ENCODE results near the gene SHMT2.

DNA sequence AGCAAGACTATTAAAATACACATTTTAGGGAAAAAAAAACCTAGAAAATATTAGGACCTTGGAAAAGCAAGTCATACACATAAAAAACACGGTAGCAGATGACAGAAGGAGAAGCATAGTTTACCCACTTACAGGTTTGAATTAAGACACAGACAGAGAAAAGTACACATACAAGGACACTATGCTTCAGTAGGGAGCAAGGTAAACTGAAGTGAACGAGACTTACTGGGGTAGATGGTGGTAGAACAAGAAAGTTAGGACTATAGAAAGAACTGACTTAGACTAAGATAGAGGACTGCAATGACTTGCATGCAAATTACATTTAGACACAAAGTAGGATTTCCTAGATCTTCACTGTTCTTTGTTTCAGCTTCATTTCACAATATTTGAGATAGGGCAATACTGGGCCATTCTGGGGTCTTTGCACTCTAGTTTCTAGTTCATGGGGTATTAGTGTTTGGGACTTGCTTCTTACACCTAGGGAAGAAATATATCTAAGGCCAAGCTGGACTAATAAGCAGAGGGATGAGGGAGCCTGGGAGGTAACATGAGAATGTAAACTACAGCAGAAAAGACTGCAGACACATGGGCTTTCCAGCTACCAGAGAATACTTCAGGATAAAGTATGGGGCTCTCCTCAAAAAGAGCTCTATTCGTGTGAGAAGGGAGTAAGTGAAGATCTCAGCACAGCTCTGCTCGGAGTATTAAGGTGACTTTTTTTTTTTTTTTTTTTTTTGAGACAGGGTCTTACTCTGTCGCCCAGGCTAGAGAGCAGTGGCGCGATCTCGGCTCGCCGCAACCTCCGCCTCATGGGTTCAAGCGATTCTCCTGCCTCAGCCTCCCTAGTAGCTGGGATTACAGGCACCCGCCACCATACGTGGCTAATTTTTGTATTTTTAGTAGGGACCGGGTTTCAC is 49.2 kb downstream of the SHMT2 start:
- TF ChIP-seq POLR2A (IDR thresholded peaks at IDR 0.05), result no peak
- TF ChIP-seq, protein P1, sequence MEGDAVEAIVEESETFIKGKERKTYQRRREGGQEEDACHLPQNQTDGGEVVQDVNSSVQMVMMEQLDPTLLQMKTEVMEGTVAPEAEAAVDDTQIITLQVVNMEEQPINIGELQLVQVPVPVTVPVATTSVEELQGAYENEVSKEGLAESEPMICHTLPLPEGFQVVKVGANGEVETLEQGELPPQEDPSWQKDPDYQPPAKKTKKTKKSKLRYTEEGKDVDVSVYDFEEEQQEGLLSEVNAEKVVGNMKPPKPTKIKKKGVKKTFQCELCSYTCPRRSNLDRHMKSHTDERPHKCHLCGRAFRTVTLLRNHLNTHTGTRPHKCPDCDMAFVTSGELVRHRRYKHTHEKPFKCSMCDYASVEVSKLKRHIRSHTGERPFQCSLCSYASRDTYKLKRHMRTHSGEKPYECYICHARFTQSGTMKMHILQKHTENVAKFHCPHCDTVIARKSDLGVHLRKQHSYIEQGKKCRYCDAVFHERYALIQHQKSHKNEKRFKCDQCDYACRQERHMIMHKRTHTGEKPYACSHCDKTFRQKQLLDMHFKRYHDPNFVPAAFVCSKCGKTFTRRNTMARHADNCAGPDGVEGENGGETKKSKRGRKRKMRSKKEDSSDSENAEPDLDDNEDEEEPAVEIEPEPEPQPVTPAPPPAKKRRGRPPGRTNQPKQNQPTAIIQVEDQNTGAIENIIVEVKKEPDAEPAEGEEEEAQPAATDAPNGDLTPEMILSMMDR (IDR thresholded peaks at IDR 0.05), result no peak

Measured in prostate gland (tissue), 2 donors.